Activated CD8-positive, alpha-beta memory T cell treated with anti-CD3 and anti-CD28 coated beads, Interleukin-2, amount 50 U/mL, for 24 hours (primary cell): ENCODE data around the gene EIF4E.
"Not testable (repeated sequence)": the region's sequence is repeated elsewhere in the genome, so short reads cannot be mapped to it uniquely, and the experiment has no call there.

ENCODE experiments used
- DNase-seq: peaks from one replicate; pipeline ENCODE4 v3.0.0-alpha.2; 2020; ENCODE audit errors: extremely low read depth

Gene EIF4E

GRCh38 chr4:98932539-98932938 is 3.6 kb upstream of the EIF4E start:
- no peak for DNase-seq

DNA sequence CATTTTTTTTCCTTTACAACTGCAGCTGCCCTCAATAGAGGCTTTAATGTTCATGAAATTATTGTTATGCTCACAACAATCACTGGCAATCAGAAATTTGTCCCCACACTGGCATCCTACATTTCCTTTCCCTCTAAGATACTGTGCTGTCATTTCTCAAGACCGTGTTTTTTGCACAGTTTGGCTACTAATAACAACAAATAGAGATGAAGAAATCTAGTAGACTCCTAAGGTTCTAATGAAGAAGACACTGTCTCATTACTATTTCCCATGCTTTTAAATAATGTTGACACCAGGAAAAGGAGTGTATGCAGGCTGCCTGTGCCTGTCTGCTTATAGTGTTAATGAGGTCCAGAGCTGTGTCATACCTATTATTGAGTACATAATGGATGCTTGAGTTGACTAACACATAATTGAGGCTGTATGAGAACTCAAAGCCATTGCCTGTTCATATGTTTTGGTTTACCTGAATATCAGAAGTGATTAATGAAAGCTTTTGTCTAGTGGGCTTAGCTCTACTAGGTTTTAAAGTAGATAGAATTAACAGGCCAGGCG is 1.5 kb upstream of the EIF4E start:
- no peak for DNase-seq

DNA sequence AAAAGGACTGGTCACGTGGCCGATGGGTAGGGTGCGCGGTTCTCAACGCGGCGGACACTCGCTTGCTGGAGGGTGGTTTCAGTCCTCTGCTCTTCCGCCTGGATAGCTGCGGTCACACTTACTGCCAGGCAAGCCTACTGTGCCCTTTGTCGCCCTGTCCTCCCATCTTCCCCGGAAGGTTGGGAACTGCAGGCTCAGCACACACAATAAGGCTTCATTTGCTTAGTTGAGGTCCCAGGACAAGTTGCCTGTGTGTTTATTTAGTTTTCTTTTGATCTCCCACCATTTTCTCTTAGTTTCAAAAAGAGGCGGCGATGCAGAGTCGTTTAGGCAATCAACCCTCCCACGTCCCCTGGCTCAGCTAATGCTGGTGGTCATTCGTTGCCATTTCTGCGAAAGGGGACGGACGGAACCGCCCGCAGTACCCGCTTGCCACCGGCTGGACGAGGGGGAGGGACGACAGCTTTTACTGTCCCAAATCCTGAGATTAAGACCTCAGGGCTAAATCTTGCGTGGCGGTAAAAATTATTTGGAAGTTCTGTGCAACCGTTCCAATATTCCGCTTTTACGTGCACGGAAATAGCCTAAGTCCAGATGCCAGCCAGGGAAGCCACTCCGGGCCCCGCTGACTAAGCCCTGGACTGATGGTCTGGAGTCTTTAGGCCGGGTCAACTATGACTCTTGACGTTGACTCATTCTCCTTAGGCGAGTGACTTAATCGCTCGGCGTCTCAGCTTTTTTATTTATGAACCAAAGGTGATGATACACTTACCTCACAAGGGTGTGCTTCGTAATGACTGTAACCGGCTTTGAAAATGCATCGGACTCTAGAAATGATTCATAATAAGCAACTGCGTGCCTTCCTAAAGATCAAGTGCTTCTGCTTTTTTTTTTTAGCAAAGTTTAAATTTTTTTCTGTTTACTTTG is 671 bp upstream of the EIF4E start:
- DNase-seq: peak; percentile 21

DNA sequence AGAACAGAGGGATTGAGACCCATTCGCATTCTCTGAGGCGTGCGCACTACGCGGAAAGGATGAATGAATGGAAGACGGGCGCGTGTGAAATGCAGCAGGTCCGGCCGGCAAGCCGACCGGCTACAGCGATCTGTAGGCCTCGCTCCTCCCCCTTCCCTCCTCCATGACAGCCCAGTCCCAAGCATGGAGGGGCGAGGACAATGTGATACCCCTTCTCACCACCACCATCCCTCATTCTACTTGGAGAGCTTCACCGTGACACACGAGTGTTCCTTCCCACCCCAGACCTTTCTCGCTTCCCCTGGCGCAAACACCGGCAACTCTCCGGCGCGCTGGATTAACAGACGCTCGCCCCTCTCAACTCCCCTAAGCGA is 815 bp downstream of the EIF4E start:
- peak; percentile 51 for DNase-seq

GRCh38 chr4:98926257-98926656 is 2.7 kb downstream of the EIF4E start:
- DNase-seq: not testable (repeated sequence)

- no peak for DNase-seq
Measured at GRCh38 chr4:98921292-98921691, 7.6 kb downstream of the EIF4E start.

DNA sequence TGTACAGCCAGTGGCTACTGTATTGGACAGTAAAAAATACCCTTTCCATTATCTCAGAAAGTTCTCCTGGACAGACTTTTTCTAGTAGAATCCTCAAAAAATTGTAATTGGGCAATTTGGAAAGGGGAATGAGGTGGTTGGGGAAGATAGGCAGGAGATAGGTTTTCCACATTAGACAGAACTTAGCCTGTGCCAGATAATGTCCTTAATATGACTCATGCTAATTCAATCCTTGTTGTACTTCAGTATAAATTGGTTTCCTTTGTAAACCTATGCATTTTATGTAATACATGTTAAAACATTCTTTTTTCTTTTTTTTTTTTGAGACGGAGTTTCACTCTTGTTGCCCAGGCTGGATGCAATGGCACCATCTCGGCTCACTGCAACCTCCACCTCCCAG is 8.9 kb downstream of the EIF4E start:
- no peak for DNase-seq

- DNase-seq: not testable (repeated sequence)
Measured at GRCh38 chr4:98910728-98911127, 18.2 kb downstream of the EIF4E start.

DNA sequence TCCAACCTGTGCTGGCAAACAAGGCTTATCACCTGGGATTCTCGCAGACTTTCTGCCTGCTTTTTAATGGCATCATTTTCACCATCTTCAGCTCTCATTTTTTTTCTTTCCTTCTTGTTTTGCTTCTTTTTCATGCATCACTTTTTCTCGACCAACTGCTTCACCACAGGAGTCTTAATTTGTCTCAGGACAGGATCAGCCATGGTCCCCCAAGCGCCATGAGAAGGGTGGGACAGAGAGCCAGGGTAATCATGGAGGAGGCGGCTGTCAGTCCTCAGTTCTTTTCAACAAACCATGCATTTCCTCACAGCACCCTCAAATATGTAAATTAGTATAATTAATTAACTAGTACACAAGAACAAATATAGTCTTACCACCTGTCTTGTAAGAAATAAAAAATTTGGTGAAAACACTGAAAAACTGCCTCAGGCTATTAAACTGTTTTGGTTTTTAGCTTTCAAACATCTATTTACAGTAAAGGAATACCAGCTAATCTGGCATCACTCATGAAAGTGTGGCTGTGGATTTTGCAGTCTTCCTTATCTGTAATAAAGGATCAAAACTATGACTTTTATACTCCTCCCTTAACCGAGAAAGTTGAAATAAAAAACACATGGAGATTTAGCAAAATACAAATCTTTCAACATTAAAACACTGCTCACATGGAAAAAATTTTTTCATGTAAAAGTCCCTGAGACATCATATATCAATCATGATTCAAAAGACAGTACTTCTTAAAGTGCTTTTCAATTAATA is 19.1 kb downstream of the EIF4E start:
- DNase-seq: no peak

- no peak for DNase-seq
Measured at GRCh38 chr4:98908703-98909262, 20.1 kb downstream of the EIF4E start.

GRCh38 chr4:98908182-98908581 is 20.8 kb downstream of the EIF4E start:
- no peak for DNase-seq

- no peak for DNase-seq
Measured at GRCh38 chr4:98905839-98906238, 23.1 kb downstream of the EIF4E start.

DNA sequence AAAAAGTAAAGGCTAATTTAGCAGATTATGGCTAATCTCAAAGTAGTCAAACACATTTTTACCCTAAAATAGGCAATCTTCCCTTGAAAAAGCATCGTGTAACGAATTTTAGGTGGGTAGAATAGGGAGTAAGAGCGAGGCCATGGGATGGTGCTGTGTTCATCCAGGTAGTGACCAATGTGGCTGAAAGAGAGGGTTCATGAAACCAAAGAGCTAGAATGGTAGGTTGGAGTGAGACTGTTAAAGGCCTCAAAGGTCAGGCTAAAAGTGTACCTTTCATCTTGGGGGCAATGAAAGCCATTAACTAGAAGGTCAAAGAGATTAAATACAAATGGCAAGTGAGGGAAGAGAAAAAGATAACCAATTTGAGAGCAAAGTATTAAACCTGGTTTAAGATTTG is 23.6 kb downstream of the EIF4E start:
- no peak for DNase-seq

DNA sequence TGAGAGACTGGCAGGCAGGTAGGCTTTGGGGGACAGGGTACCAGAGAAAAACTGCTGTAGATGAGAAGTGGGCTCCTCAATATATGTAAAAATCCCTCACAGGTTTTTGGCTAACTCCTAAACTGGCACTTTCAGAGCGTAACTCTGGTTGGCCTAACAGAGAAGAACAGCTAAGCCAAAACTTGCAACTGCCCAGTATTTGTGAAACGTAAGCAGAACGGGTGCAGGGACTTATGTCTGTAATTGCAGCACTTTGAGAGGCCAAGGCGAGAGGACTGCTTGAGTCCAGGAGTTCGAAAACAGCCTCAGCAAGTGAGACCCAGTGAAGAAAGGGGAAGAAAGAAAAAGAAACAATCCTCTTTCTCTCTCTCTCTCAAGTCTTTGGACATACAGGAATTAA is 25.0 kb downstream of the EIF4E start:
- no peak for DNase-seq

GRCh38 chr4:98903561-98903960 is 25.4 kb downstream of the EIF4E start:
- DNase-seq: no peak

DNA sequence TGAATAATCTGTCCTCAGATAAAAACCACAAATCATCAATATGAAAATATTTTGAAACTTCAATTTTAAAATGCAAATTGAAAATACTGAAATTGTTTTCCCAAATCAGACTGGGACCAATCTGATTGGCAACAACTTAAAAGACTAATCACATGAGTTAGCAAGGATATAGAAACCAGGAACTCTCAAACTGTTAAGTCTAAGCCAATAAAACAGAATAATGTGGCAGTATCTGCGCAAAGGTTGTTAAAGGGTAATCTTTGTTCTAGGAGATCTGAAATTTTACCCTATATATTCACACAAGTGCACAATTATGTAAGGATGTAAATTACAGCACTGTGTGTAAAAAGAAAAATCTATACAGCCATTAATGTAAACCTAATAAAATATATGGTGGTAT is 29.7 kb downstream of the EIF4E start:
- DNase-seq: no peak

- no peak for DNase-seq
Measured at GRCh38 chr4:98891478-98892337, 37.2 kb downstream of the EIF4E start.

- DNase-seq: no peak
Measured at GRCh38 chr4:98890702-98891455, 38.1 kb downstream of the EIF4E start.

- DNase-seq: no peak
Measured at GRCh38 chr4:98887145-98887544, 41.8 kb downstream of the EIF4E start.

- not testable (repeated sequence) for DNase-seq
Measured at GRCh38 chr4:98886382-98886781, 42.6 kb downstream of the EIF4E start.

GRCh38 chr4:98880884-98881283 is 48.0 kb downstream of the EIF4E start:
- DNase-seq: not testable (repeated sequence)
